ENCODE data around the gene ANKRD13A.

The ANKRD13A gene

DNA sequence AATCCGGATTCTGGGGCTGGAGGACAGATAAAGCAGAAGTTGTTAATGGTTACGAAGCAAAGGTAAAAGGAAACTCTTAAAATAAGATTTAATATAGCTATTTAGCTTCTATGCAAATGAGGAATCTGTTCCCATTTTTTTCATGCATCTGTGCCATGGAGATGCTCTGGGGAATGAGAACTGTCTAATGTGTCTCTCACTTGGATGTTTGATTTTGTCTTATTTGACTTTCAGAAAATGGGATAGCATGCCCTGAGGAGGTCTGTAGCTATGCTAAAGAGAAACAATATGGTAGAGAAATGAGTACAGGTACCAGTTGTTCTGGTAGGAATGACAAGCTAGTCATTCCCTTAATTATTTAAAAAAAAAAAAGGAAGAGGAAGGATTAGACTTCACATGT lies 24.8 kb downstream of the ANKRD13A start:
- no peaks in the 10 kb centered on the region for H3K27me3 Mint-ChIP-seq
- H3K9me3 Mint-ChIP-seq = no peaks in the 10 kb centered on the region
- no peak overlapping the region for H3K4me3 Mint-ChIP-seq
- ATAC-seq (replicated peaks) = no peak
- H3K4me1 Mint-ChIP-seq (ENCODE audit: low read depth in 2 of 2) = peaks cover 0 to 3% of the 10 kb centered on the region in 2 donors
- DNase-seq = no peak
- H3K36me3 Mint-ChIP-seq (ENCODE audit: insufficient read depth) = peaks cover 86% of the 10 kb centered on the region
- H3K27ac Mint-ChIP-seq = peak overlapping the region in 1 of 2 donors; percentile 44

DNA sequence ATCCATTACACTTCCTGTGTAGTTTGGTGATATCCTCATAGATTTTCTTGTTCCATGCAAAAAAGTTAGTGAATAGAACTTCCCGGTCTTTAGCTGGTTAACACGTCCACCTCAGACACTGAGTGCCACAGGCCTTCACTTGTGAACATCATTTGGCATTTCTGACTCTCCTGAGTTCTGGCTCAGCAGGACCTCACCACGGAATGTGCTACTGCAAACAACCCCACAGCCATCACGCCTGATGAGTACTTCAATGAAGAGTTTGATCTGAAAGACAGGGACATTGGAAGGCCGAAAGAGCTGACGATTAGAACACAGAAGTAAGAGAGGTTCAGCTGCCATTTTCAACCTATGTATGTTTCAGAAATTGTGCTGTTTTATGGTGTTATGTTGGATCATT lies 29.1 kb downstream of the ANKRD13A start:
- DNase-seq (no peak), ATAC-seq (replicated peaks) (no peak)
- Mint-ChIP-seq H3K36me3 (ENCODE audit: insufficient read depth) (peaks cover 87% of the 10 kb centered on the region), H3K4me1 (ENCODE audit: low read depth in 2 of 2) (no peaks in the 10 kb centered on the region), H3K27ac (no peak overlapping the region), H3K27me3 (no peaks in the 10 kb centered on the region), H3K9me3 (no peaks in the 10 kb centered on the region), H3K4me3 (no peak overlapping the region)

DNA sequence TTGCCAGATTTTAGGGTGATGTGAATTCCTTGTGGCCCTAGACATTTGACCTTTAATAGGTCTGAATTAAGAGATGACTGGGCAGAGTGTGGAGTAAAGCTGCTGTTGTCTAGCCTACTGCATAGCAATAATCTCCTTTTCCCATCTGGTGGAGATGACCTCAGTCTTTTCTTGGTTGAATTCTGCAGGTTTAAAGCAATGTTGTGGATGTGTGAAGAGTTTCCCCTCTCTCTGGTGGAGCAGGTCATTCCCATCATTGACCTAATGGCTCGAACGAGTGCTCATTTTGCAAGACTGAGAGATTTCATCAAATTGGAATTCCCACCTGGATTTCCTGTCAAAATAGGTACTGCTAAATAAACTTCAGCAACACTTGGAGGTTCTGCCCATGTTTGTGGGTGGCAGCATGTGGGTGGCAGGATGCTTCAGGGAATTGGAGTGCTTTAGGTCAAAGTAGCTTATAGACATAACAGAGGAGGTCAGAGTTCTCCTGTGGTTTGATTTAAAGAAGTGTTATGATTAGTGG lies 30.1 kb downstream of the ANKRD13A start:
- no peak overlapping the region for H3K27ac Mint-ChIP-seq
- no peaks in the 10 kb centered on the region for H3K27me3 Mint-ChIP-seq
- H3K4me3 Mint-ChIP-seq = no peak overlapping the region

DNA sequence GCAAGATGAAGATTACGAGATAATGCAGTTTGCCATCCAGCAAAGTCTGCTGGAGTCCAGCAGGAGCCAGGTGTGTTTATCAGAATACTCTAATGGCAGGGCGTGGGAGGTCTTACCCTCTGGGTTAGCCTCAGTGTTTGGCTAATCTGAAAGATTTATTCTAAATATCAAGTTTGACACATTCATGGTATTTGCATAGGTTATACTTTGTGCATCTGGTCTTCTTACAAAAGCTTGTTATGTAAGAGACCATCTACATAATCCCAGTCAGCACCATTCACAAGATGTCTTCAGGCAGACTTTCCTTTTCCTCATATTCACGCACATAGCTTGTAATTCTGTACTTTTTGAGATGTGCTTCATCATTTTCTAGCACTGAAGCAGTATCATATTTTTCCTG lies 34.7 kb downstream of the ANKRD13A start:
- Mint-ChIP-seq H3K9me3 (no peaks in the 10 kb centered on the region), H3K4me1 (ENCODE audit: low read depth in 2 of 2) (peaks cover 5 to 12% of the 10 kb centered on the region in 2 donors), H3K4me3 (no peak overlapping the region), H3K27ac (peak overlapping the region in 1 of 2 donors; percentile 5), H3K27me3 (no peaks in the 10 kb centered on the region), H3K36me3 (ENCODE audit: insufficient read depth) (peaks cover 60% of the 10 kb centered on the region)
- no peak for ATAC-seq (replicated peaks)
- no peak for DNase-seq

More for the DNA sequence above, 30.1 kb downstream of the ANKRD13A start:
- Mint-ChIP-seq H3K4me1 (ENCODE audit: low read depth in 2 of 2) (peaks cover 0 to 2% of the 10 kb centered on the region in 2 donors), H3K36me3 (ENCODE audit: insufficient read depth) (peaks cover 80% of the 10 kb centered on the region), H3K9me3 (no peaks in the 10 kb centered on the region)
- ATAC-seq (replicated peaks) (no peak), DNase-seq (no peak)

DNA sequence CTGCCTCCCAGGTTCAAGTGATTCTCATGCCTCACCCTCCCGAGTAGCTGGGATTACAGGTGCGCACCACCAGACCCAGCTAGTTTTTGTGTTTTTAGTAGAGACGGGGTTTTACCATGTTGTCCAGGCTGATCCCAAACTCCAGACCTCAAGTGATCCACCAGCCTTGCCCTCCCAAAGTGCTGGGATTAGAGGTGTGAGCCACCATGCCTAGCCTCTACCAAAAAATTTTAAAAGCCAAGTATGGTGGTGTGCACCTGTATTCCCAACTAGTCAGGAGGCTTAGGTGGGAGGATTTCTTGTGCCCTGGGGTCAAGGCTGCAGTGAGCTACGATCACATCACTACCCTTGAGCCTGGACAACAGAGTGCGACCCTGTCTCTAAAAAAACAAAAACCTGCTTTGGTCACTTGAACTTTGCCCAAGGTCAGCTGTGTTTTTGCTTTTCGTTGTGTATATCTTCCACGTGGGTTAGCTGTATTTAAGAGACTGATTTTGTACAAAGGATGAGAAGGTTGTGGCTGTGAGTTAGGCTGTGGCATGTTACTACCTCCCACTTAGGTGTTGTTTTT lies 36.4 kb downstream of the ANKRD13A start:
- Mint-ChIP-seq H3K27me3 (no peaks in the 10 kb centered on the region), H3K9me3 (no peaks in the 10 kb centered on the region), H3K4me1 (ENCODE audit: low read depth in 2 of 2) (peaks cover 20 to 27% of the 10 kb centered on the region in 2 donors), H3K36me3 (ENCODE audit: insufficient read depth) (peaks cover 57% of the 10 kb centered on the region), H3K27ac (peak overlapping the region; percentile 32 to 86), H3K4me3 (no peak overlapping the region)
- no peak for DNase-seq
- no peak for ATAC-seq (replicated peaks)

DNA sequence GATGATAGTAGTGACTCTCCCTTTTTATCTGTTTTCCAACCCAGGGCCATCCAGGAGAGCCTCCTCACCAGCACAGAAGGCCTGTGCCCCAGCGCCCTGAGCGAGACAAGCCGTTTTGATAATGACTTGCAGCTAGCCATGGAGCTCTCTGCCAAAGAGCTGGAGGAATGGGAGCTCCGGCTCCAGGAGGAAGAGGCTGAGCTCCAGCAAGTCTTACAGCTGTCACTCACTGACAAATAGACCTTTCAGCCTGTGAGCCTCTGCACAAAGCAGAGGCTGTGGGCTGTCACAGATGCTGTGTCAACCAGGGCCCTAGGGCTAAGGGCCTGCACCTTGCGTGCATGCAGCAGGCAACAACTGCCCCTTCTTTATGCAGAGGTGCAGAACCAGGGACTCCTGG lies 38.1 kb downstream of the ANKRD13A start:
- DNase-seq (no peak), ATAC-seq (replicated peaks) (no peak)
- Mint-ChIP-seq H3K36me3 (ENCODE audit: insufficient read depth) (peaks cover 44% of the 10 kb centered on the region), H3K9me3 (no peaks in the 10 kb centered on the region), H3K4me3 (no peak overlapping the region), H3K4me1 (ENCODE audit: low read depth in 2 of 2) (peaks cover 20 to 27% of the 10 kb centered on the region in 2 donors), H3K27ac (no peak overlapping the region), H3K27me3 (no peaks in the 10 kb centered on the region)

DNA sequence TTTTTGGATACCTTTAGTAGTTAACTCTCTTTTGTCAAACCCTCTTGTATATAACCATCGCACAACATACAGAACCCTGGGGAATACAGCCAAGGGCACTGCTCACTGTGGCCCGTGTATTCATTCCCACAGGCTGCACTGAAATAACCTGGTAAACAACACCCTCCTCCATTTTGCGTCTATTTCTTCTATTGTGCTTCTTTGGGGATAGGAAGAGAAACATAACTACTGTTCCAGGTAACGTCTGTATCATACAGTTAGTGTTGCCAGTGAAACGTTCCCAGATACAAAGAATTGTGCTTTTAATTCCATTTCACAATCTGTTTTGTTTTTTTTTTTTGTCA lies 39.5 kb downstream of the ANKRD13A start:
- H3K36me3 Mint-ChIP-seq (ENCODE audit: insufficient read depth) = peaks cover 38% of the 10 kb centered on the region
- H3K4me3 Mint-ChIP-seq = no peak overlapping the region
- H3K27ac Mint-ChIP-seq = peak overlapping the region; percentile 42 to 94
- H3K4me1 Mint-ChIP-seq (ENCODE audit: low read depth in 2 of 2) = peaks cover 26 to 32% of the 10 kb centered on the region in 2 donors
- no peak for ATAC-seq (replicated peaks)
- no peaks in the 10 kb centered on the region for H3K9me3 Mint-ChIP-seq
- DNase-seq = no peak
- no peaks in the 10 kb centered on the region for H3K27me3 Mint-ChIP-seq

DNA sequence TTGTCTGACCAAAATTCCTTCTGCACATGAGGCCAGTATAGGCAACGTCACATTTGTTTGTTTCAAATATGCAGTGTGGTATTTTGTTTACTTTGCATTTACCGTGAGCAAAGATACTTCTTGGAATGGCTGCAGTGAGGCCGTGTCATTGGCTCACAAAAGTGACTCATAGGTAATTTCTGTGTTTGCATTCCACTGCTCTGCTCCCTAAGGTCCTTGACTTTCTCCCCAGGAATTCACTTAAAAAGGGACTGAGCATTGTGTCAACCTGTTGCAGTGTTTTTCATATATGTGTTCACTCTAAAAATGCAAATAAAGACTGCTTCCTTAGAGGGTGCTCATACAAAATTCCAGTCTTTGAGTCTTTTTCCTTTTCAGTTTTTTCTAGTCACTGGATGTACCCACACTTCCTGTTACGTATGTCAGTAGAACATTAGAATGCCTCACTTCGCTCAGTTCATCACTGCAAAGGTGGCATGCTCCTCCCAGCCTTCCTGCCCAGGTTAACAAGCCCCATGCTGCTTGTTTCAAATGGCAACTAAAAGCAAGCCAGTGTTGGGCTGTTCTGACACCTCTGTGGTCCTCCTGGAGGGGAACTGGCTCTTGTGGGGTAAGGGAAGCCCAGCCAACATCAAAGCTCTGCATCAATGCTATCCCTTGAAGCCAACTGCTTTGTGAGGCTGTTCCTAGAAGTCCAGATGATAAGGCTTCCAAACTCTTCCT lies 40.0 kb downstream of the ANKRD13A start:
- H3K27me3 Mint-ChIP-seq = no peaks in the 10 kb centered on the region
- no peak for DNase-seq
- peaks cover 26 to 32% of the 10 kb centered on the region in 2 donors for H3K4me1 Mint-ChIP-seq (ENCODE audit: low read depth in 2 of 2)
- H3K9me3 Mint-ChIP-seq = no peaks in the 10 kb centered on the region
- peak overlapping the region; percentile 42 to 60 for H3K4me3 Mint-ChIP-seq
- ATAC-seq (replicated peaks) = peak; percentile 79
- peak overlapping the region; percentile 91 to 94 for H3K27ac Mint-ChIP-seq
- peaks cover 38% of the 10 kb centered on the region for H3K36me3 Mint-ChIP-seq (ENCODE audit: insufficient read depth)

DNA sequence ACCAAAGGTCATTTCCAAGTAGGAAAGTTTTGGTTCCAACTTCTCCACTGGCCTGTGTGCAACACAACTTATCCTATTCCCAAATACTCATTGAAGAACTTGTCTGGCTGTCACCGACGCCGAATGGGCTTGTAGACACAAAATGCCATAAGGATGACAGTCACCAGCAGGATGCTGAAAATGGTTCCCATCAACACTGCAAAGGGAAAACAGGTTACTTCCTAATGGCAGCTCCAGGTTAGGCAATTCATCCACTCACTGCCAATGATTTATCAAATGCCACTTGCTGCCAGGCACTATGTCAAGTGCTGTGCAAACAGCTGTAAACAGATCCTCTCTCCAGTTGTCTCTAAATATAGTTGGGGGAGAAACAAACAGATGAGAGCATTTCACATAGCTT lies 43.0 kb downstream of the ANKRD13A start:
- H3K27me3 Mint-ChIP-seq = no peaks in the 10 kb centered on the region
- peaks cover 20% of the 10 kb centered on the region for H3K36me3 Mint-ChIP-seq (ENCODE audit: insufficient read depth)
- H3K9me3 Mint-ChIP-seq = no peaks in the 10 kb centered on the region
- DNase-seq (no peak), ATAC-seq (replicated peaks) (no peak)
- no peak overlapping the region for H3K4me3 Mint-ChIP-seq
- H3K4me1 Mint-ChIP-seq (ENCODE audit: low read depth in 2 of 2) = peaks cover 26 to 31% of the 10 kb centered on the region in 2 donors
- peak overlapping the region; percentile 10 to 25 for H3K27ac Mint-ChIP-seq

DNA sequence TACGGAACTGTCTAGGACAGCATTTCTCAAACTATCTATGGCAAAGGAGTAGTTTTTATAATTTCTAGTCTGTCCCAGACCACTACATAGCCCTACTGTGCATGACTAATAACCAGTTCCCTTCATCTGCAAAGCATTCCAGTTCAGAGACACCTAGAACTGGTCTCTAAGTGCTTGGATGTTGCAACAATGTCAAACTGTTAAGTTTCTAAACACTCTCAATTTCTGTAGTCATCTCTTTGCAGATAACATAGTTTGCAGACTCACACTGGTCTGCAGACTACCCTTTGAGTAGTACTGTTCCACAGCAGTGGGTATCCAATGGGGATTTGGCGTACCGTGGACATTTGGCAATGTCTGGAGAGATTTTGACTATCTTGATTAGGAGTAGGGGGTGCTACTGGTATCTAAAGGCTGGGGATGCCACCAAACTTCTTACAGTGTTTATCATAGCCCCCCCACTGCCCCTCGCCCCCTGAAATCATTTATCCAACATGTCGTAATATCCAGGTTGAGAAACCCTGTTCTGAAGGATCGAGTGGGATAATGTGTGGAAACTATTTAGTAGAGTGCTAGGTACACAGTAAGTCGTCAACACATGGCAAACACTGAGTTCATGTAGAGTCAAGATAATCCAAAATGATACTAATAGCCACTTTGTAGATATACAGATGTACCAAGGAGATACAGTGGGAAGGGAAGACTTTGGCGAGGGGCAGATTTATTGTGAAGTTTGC lies 47.4 kb downstream of the ANKRD13A start:
- H3K9me3 Mint-ChIP-seq = no peaks in the 10 kb centered on the region
- peaks cover 14% of the 10 kb centered on the region for H3K36me3 Mint-ChIP-seq (ENCODE audit: insufficient read depth)
- H3K27me3 Mint-ChIP-seq = no peaks in the 10 kb centered on the region
- DNase-seq (no peak), ATAC-seq (replicated peaks) (no peak)
- H3K4me3 Mint-ChIP-seq = peak overlapping the region; percentile 89 to 98
- no peak overlapping the region for H3K27ac Mint-ChIP-seq
- H3K4me1 Mint-ChIP-seq (ENCODE audit: low read depth in 2 of 2) = peaks cover 23 to 29% of the 10 kb centered on the region in 2 donors

DNA sequence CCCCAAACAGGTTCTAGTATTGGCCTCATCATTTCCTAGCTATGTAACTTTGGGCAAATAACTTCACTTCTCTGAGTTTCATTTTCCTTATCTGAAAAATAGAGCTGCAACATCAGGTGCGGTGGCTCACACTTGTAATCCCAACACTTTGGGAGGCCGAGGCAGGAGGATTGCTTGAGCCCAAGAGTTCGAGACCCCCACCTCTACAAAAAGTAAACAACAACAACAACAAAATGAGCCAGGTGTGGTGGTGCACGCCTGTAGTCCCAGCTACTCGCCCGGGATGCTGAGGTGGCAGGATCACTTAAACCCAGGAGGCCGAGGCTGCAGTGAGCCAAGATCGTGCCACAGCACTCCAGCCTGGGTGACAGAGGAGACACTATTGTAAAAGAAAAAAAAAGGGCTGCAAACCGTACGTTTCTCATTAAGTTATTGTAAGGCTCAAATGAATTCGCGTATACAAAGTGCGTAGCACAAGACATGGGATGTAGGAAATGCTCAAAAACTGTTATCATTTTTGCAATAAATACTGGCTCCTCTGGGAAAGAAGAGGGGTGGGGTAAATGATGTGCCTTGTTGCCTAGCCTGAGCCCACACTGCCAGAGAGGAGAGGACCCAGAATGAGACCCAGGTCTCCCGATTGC lies 48.2 kb downstream of the ANKRD13A start:
- H3K27ac Mint-ChIP-seq = peak overlapping the region in 1 of 2 donors; percentile 97
- peaks cover 14% of the 10 kb centered on the region for H3K36me3 Mint-ChIP-seq (ENCODE audit: insufficient read depth)
- H3K4me3 Mint-ChIP-seq = peak overlapping the region; percentile 89 to 98
- no peak for ATAC-seq (replicated peaks)
- H3K4me1 Mint-ChIP-seq (ENCODE audit: low read depth in 2 of 2) = peaks cover 21 to 29% of the 10 kb centered on the region in 2 donors
- DNase-seq = no peak
- H3K27me3 Mint-ChIP-seq = no peaks in the 10 kb centered on the region
- H3K9me3 Mint-ChIP-seq = no peaks in the 10 kb centered on the region

DNA sequence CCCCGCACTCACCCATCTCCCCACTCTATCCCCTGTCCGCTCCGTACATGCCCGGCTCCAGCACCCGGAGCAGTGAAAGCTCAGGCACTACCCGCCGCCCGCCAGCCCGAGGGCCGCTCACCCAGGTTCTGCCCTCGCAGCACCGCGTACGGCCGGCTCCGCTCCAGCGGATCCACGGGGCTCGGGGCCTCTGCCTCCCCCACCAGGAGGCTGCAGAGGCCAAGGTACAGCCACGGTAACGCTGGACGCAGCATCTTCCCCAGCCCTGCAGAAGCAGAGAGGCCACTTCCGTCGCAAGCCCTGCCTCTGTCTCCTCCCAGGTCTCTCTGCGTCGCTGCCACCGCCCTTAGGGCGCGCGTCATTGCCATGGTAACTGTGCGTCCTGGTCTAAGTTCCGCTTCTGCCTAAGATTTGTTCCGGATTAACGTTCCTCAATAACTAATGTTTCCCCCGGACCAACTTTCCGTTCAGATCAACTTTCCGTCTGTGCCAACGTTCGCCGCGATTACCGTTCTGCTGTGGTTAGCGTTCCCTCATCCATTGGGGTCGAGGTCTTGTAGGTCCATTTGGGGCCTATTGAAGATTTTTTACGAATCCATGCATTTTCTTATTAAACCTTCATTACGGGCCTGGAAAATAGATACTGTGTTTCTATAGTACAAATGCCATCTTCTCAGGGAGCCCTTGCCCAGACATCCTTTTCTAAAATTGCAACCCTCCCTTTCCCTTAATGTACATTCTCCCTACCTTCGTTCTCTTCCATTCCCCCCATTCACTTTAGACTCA lies 49.2 kb downstream of the ANKRD13A start, which contains the start of gene C12orf76:
TSS of gene C12orf76 (minus strand) at position 281 of the 786 bp plus-strand sequence. CDS start at position 254, 27 bp downstream.
- Mint-ChIP-seq H3K36me3 (ENCODE audit: insufficient read depth) (peaks cover 14% of the 10 kb centered on the region), H3K4me1 (ENCODE audit: low read depth in 2 of 2) (peaks cover 17 to 23% of the 10 kb centered on the region in 2 donors), H3K27me3 (no peaks in the 10 kb centered on the region), H3K27ac (peak within 1 kb of the TSS; percentile 92 to 97), H3K4me3 (peak within 1 kb of the TSS; percentile 89 to 98), H3K9me3 (no peaks in the 10 kb centered on the region)
- ATAC-seq (replicated peaks) (peak; percentile 100), DNase-seq (peak; percentile 85 to 87 (median 87))

Data from effector memory CD8-positive, alpha-beta T cell (primary cell).